HCT116 (cell line): ENCODE measurements around the gene NKIRAS2.

Source experiments
- ATF3 ChIP-seq: IDR thresholded peaks from 2 replicates; pipeline ENCODE4 v1.6.1; 2012
- CTCF ChIP-seq, 3 experiments: fragments of 200-600 bp in 1 of 3; sonication (generic) in 1 of 3; IDR thresholded peaks in 2 of 3; conservative IDR thresholded peaks in 1 of 3; 2 replicates each; pipeline ENCODE4 v1.5.1; 2012 to 2017; ENCODE audit warnings: low read depth in 2 of 3, low read length in 2 of 3, antibody characterized with exemption in 1 of 3, borderline replicate concordance in 1 of 3, control low read depth in 1 of 3, mild to moderate bottlenecking in 1 of 3, mixed read lengths in 1 of 3, mixed run types in 1 of 3, moderate library complexity in 1 of 3; ENCODE audit not compliant: insufficient read depth in 1 of 3
- EGR1 ChIP-seq: IDR thresholded peaks from 2 replicates; pipeline ENCODE4 v1.6.1; 2012; ENCODE audit warnings: low read depth
- EZH2 ChIP-seq: fragments of 200-600 bp; sonication (generic); IDR thresholded peaks from 2 replicates; pipeline ENCODE4 v1.6.1; 2017; ENCODE audit warnings: antibody characterized with exemption, mixed run types
- JUND ChIP-seq: IDR thresholded peaks from 2 replicates; pipeline ENCODE4 v1.6.1; 2012
- MAX ChIP-seq: IDR thresholded peaks from 2 replicates; pipeline ENCODE4 v1.6.1; 2012
- POLR2A ChIP-seq: IDR thresholded peaks from 2 replicates; pipeline ENCODE4 v1.7.0; 2011; ENCODE audit warnings: borderline replicate concordance; ENCODE audit not compliant: insufficient read depth, insufficient read length; ENCODE audit errors: extremely low read depth
- POLR2AphosphoS5 ChIP-seq: IDR thresholded peaks from 2 replicates; pipeline ENCODE4 v1.6.1; 2011; ENCODE audit warnings: mild to moderate bottlenecking, low read depth, low read length, moderate library complexity

GRCh38 chr17:42055496-42055895 lies 35.6 kb downstream of the NKIRAS2 start:
- TF ChIP-seq POLR2AphosphoS5 (no peak), CTCF (IDR thresholded peaks at IDR 0.05 in 2 of 3, conservative IDR thresholded peaks at IDR 0.05 in 1 of 3; ENCODE audit: borderline replicate concordance in 1 of 3, insufficient read depth in 1 of 3, low read depth in 2 of 3, low read length in 2 of 3) (no peak), JUND (no peak), POLR2A (no peak), EGR1 (no peak), EZH2 (no peak), ATF3 (no peak), MAX (no peak)
